Calu3 (cell line): ENCODE results near the gene ST6GALNAC3. TPM values are rescaled to one million over a fixed set of nuclear protein-coding genes. Genes with fewer than 3 reads are reported as not detected.

ENCODE experiments used
- BruUV-seq: library from RNA; stranded (reverse); fragments of 400-500 nt; replicated peaks from 2 replicates; lab custom pipeline; 2021; lab: Mats Ljungman, UMichigan
- CTCF ChIA-PET: fragments of 300-600 bp; sonication (Branson Sonifier 250); formaldehyde crosslinking; loops from one replicate; lab custom pipeline; 2022; ENCODE audit warnings: antibody characterized with exemption; lab: Charles Lee
- DNase-seq: peaks from one replicate; pipeline ENCODE4 v3.0.0; 2022
- H3K27ac Mint-ChIP-seq: one replicate; pipeline ENCODE4 v1.8.0; 2022; ENCODE audit warnings: mixed read lengths; ENCODE audit not compliant: unreplicated experiment
- H3K27me3 Mint-ChIP-seq: one replicate; pipeline ENCODE4 v1.8.0; 2022; ENCODE audit warnings: mixed read lengths; ENCODE audit not compliant: unreplicated experiment
- H3K36me3 Mint-ChIP-seq: one replicate; pipeline ENCODE4 v1.8.0; 2022; ENCODE audit warnings: mild to moderate bottlenecking, moderate library complexity, mixed read lengths; ENCODE audit not compliant: insufficient read depth, unreplicated experiment
- H3K4me1 Mint-ChIP-seq: one replicate; pipeline ENCODE4 v1.8.0; 2022; ENCODE audit warnings: mild to moderate bottlenecking, low read depth, mixed read lengths; ENCODE audit not compliant: unreplicated experiment
- H3K4me3 Mint-ChIP-seq: one replicate; pipeline ENCODE4 v1.8.0; 2022; ENCODE audit warnings: mild to moderate bottlenecking, low read depth, moderate library complexity, mixed read lengths; ENCODE audit not compliant: unreplicated experiment
- H3K9me3 Mint-ChIP-seq: one replicate; pipeline ENCODE4 v1.8.0; 2022; ENCODE audit warnings: low read depth, mixed read lengths; ENCODE audit not compliant: unreplicated experiment
- CTCF ChIP-seq: fragments of 200-600 bp; IDR thresholded peaks from one replicate; pipeline ENCODE4 v1.8.0; 2022; ENCODE audit warnings: antibody characterized with exemption; ENCODE audit not compliant: unreplicated experiment
- intact Hi-C: fragments of 100-400 bp; cut with micrococcal nuclease; formaldehyde crosslinking; loops from one replicate; pipeline ENCODE4 v1.10.0; 2022; ENCODE audit not compliant: unreplicated experiment
- total RNA-seq: library from RNA; stranded (reverse); gene quantifications from 2 replicates; pipeline ENCODE4 v1.2.3, GENCODE V29; 2022

The ST6GALNAC3 gene
- total RNA-seq, 1 experiment from 2014 or later, result 0.87 TPM

GRCh38 chr1:76679534-76680152 is 605.1 kb downstream of the ST6GALNAC3 start:
- no peaks in the 10 kb centered on the region for H3K9me3 Mint-ChIP-seq
- CTCF ChIA-PET, result no interaction called here
- no peak overlapping the region for H3K4me3 Mint-ChIP-seq
- intact Hi-C loops, result loop anchor here (10.0 kb wide), 1 partner anchor 525 kb away; no protein-coding TSS in a partner anchor
- no peak for TF ChIP-seq CTCF
- no peak overlapping the region for H3K27ac Mint-ChIP-seq
- H3K36me3 Mint-ChIP-seq, result no peaks in the 10 kb centered on the region
- no peaks in the 10 kb centered on the region for H3K27me3 Mint-ChIP-seq
- BruUV-seq, result no TSS peak
- DNase-seq, result no peak
- no peaks in the 10 kb centered on the region for H3K4me1 Mint-ChIP-seq

- no peak overlapping the region for H3K4me3 Mint-ChIP-seq
- no peaks in the 10 kb centered on the region for H3K9me3 Mint-ChIP-seq
- H3K27ac Mint-ChIP-seq, result no peak overlapping the region
- intact Hi-C loops, result no loop called here
- CTCF ChIA-PET, result no interaction called here
- H3K27me3 Mint-ChIP-seq, result no peaks in the 10 kb centered on the region
- no TSS peak for BruUV-seq
- no peak for TF ChIP-seq CTCF
- no peak for DNase-seq
- no peaks in the 10 kb centered on the region for H3K4me1 Mint-ChIP-seq
- H3K36me3 Mint-ChIP-seq, result no peaks in the 10 kb centered on the region
These were observed 606.1 kb downstream of the ST6GALNAC3 start for GRCh38 chr1:76680651-76681050.

- intact Hi-C loops, result no loop called here
- CTCF ChIA-PET, result no interaction called here
- no peaks in the 10 kb centered on the region for H3K9me3 Mint-ChIP-seq
- no peaks in the 10 kb centered on the region for H3K36me3 Mint-ChIP-seq
- no peak overlapping the region for H3K4me3 Mint-ChIP-seq
- H3K27ac Mint-ChIP-seq, result no peak overlapping the region
- H3K27me3 Mint-ChIP-seq, result no peaks in the 10 kb centered on the region
- peaks cover 3% of the 10 kb centered on the region for H3K4me1 Mint-ChIP-seq
- TF ChIP-seq CTCF, result no peak
- BruUV-seq, result no TSS peak
- DNase-seq, result no peak
These were observed 607.6 kb downstream of the ST6GALNAC3 start for GRCh38 chr1:76682138-76682537.

Other genes starting within 250 kb of the ST6GALNAC3 start
- not detected in 2 replicates for gene ASB17, start 142.3 kb upstream of the ST6GALNAC3 start, total RNA-seq